Measurements from ENCODE around the gene SASH1. TPM values are rescaled to one million over a fixed set of nuclear protein-coding genes. Genes with fewer than 3 reads are reported as not detected.
A peak's percentile ranks its signal among the peaks of the same experiment; 100 is the strongest.

The SASH1 gene
- total RNA-seq, 1 experiment from 2014 or later = 11.7 TPM

DNA sequence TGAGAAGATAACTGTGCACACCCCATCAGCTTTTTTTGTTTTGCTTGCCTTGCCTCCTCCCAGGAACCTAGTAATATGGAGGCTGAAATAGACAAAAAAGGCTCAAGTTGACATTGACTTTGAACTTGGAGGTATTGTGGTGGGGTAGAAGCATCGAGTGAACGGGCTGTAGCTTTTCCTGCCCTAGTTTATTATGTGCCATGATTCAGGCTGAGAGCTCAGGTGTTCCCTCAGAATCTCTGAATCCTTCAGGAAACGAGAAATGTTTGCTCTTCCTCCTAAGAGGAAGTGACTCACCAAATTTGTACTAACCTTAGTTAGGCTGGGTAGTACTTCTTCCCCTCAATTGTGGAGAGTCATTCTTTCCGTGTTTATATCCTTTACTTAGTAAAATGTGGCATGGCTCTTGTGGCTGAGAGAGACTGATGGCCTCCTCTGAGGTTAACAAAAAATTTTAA, 98.8 kb downstream of the SASH1 start (continued):
- TF ChIP-seq SP1 (IDR thresholded peaks at IDR 0.05; ENCODE audit: low read depth) (peak; percentile 77), POLR2AphosphoS5 (IDR thresholded peaks at IDR 0.05; ENCODE audit: low read depth, low read length) (no peak), ZNF274 (IDR thresholded peaks at IDR 0.05; ENCODE audit: low read depth, low read length) (no peak), JUND (IDR thresholded peaks at IDR 0.05) (peak; percentile 92), POLR2A (IDR thresholded peaks at IDR 0.05; ENCODE audit: borderline replicate concordance, extremely low read depth, insufficient read depth, insufficient read length) (no peak), TCF7L2 (IDR thresholded peaks at IDR 0.05; ENCODE audit: borderline replicate concordance, extremely low read depth, insufficient read depth, insufficient read length) (no peak), RAD21 (IDR thresholded peaks at IDR 0.05; ENCODE audit: low read depth) (no peak), YY1 (IDR thresholded peaks at IDR 0.05; ENCODE audit: extremely low read depth, insufficient replicate concordance, low read depth, low read length) (no peak)
- TF ChIP-seq, protein P1, sequence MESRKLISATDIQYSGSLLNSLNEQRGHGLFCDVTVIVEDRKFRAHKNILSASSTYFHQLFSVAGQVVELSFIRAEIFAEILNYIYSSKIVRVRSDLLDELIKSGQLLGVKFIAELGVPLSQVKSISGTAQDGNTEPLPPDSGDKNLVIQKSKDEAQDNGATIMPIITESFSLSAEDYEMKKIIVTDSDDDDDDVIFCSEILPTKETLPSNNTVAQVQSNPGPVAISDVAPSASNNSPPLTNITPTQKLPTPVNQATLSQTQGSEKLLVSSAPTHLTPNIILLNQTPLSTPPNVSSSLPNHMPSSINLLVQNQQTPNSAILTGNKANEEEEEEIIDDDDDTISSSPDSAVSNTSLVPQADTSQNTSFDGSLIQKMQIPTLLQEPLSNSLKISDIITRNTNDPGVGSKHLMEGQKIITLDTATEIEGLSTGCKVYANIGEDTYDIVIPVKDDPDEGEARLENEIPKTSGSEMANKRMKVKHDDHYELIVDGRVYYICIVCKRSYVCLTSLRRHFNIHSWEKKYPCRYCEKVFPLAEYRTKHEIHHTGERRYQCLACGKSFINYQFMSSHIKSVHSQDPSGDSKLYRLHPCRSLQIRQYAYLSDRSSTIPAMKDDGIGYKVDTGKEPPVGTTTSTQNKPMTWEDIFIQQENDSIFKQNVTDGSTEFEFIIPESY (IDR thresholded peaks at IDR 0.05; ENCODE audit: extremely low read depth, insufficient replicate concordance, low read length) = no peak
- TF ChIP-seq, protein P2, sequence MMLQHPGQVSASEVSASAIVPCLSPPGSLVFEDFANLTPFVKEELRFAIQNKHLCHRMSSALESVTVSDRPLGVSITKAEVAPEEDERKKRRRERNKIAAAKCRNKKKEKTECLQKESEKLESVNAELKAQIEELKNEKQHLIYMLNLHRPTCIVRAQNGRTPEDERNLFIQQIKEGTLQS (IDR thresholded peaks at IDR 0.05) = peak; percentile 33; the same call in 1 of the 2 replicates

DNA sequence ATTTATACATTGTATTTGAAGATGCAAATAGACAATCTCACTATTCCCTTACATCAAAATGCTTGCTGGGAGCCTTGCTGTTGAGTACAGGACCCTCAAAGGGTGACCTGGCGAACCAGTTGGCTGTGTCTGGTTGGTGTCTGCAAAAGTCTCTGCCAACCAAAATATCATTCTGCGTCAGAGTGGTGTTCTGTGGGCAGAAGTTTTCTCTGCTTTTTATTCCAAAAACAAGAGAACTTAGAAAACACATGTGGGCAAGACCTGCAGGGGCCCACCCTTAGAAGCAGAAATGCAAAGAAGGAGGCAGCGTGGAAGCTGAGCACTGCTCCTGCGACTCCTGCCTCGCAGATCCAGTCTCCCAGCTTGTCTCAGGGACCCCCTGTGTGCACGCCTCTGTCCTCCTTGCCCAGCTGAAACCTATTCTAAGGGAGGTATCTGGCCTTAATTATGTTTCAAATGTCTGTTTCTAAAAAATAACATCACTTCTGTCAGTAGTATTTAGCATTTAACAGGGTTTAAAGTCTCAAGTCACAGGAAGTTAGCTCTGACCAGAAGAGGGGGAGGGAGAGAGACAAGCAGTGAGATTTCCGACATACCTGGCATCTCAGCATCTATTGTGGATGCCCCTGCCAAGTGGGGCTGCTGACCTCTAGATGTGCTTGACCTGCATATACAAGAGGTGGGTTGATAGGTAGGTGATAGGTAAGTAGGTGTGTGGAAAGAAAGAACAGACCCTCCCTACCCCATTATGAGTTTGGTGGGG, 101.3 kb downstream of the SASH1 start:
- ATAC-seq = no peak
- H3K36me3 ChIP-seq (ENCODE audit: control insufficient read depth in 1 of 2, insufficient read depth in 2 of 2, low read length in 2 of 2) = no peaks in the 10 kb centered on the region
- no peak overlapping the region for H3K4me3 ChIP-seq (replicated peaks in 1 of 2; ENCODE audit: low read depth in 1 of 2, low read length in 2 of 2)
- BruUV-seq (replicated peaks) = no TSS peak
- H3K4me2 ChIP-seq (ENCODE audit: low read length) = no peak overlapping the region
- H3K9ac ChIP-seq (ENCODE audit: low read length) = no peak overlapping the region
- H3K9me3 ChIP-seq (ENCODE audit: control insufficient read depth in 1 of 2, insufficient read depth in 1 of 2, low read depth in 1 of 2, low read length in 2 of 2) = no peaks in the 10 kb centered on the region
- intact Hi-C loops (cut with micrococcal nuclease) = no loop called here
- no peak overlapping the region for H2AFZ ChIP-seq (ENCODE audit: low read depth, low read length, poor library complexity, severe bottlenecking)
- no peak overlapping the region for H3K27ac ChIP-seq (ENCODE audit: low read depth, low read length)
- RAD21 ChIA-PET (ENCODE audit: low non-redundant PET in 1 of 2, low total read pairs in 2 of 2, uncharacterized antibody in 2 of 2, unreplicated experiment in 2 of 2) = no interaction called here
- H3K79me2 ChIP-seq (ENCODE audit: insufficient read depth, low read length) = no peaks in the 10 kb centered on the region
- no peaks in the 10 kb centered on the region for H3K27me3 ChIP-seq (ENCODE audit: insufficient read depth, low read length)
- POLR2A ChIA-PET = no interaction called here
- DNase-seq (ENCODE audit: low read depth, low spot score) = no peak
- H3K9me2 ChIP-seq (ENCODE audit: insufficient read depth) = no peaks in the 10 kb centered on the region
- no peaks in the 10 kb centered on the region for H4K20me1 ChIP-seq (ENCODE audit: insufficient read depth)
- CTCF ChIA-PET = no interaction called here
- H3K4me1 ChIP-seq (ENCODE audit: control insufficient read depth in 1 of 2, insufficient read depth in 2 of 2, low read length in 2 of 2) = peaks cover 18 to 36% of the 10 kb centered on the region in 2 experiments
- TF ChIP-seq RAD21 (IDR thresholded peaks at IDR 0.05; ENCODE audit: low read depth) (no peak), EZH2phosphoT487 (IDR thresholded peaks at IDR 0.05; ENCODE audit: borderline replicate concordance) (no peak), JUND (IDR thresholded peaks at IDR 0.05) (no peak), ZFX (IDR thresholded peaks at IDR 0.05) (no peak), FOSL1 (IDR thresholded peaks at IDR 0.05; ENCODE audit: low read depth) (no peak), EGR1 (IDR thresholded peaks at IDR 0.05; ENCODE audit: low read depth) (no peak), CEBPB (IDR thresholded peaks at IDR 0.05; ENCODE audit: low read depth) (no peak)
- TF ChIP-seq, protein P3, sequence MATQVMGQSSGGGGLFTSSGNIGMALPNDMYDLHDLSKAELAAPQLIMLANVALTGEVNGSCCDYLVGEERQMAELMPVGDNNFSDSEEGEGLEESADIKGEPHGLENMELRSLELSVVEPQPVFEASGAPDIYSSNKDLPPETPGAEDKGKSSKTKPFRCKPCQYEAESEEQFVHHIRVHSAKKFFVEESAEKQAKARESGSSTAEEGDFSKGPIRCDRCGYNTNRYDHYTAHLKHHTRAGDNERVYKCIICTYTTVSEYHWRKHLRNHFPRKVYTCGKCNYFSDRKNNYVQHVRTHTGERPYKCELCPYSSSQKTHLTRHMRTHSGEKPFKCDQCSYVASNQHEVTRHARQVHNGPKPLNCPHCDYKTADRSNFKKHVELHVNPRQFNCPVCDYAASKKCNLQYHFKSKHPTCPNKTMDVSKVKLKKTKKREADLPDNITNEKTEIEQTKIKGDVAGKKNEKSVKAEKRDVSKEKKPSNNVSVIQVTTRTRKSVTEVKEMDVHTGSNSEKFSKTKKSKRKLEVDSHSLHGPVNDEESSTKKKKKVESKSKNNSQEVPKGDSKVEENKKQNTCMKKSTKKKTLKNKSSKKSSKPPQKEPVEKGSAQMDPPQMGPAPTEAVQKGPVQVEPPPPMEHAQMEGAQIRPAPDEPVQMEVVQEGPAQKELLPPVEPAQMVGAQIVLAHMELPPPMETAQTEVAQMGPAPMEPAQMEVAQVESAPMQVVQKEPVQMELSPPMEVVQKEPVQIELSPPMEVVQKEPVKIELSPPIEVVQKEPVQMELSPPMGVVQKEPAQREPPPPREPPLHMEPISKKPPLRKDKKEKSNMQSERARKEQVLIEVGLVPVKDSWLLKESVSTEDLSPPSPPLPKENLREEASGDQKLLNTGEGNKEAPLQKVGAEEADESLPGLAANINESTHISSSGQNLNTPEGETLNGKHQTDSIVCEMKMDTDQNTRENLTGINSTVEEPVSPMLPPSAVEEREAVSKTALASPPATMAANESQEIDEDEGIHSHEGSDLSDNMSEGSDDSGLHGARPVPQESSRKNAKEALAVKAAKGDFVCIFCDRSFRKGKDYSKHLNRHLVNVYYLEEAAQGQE (IDR thresholded peaks at IDR 0.05; ENCODE audit: low read depth) = no peak
- TF ChIP-seq, protein P1 (IDR thresholded peaks at IDR 0.05; ENCODE audit: extremely low read depth, insufficient replicate concordance, low read length) = no peak
